HuH-7.5 (cell line): Measurements from ENCODE around the gene SLC6A19.
"Not testable (repeated sequence)": the region's sequence is repeated elsewhere in the genome, so short reads cannot be mapped to it uniquely, and the experiment has no call there.

Source experiments
- DNase-seq: peaks from one replicate; pipeline ENCODE4 v3.0.0; 2011; ENCODE audit warnings: low spot score

The SLC6A19 gene

DNA sequence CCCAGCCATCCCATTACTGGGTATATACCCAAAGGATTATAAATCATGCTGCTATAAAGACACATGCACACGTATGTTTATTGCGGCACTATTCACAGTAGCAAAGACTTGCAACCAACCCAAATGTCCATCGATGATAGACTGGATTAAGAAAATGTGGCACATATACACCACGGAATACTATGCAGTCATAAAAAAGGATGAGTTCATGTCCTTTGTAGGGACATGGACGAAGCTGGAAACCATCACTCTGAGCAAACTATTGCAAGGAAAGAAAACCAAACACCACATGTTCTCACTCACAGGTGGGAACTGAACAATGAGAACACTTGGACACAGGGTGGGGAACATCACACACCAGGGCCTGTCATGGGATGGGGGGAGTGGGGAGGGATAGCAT lies 66.1 kb downstream of the SLC6A19 start:
- DNase-seq = not testable (repeated sequence)

DNA sequence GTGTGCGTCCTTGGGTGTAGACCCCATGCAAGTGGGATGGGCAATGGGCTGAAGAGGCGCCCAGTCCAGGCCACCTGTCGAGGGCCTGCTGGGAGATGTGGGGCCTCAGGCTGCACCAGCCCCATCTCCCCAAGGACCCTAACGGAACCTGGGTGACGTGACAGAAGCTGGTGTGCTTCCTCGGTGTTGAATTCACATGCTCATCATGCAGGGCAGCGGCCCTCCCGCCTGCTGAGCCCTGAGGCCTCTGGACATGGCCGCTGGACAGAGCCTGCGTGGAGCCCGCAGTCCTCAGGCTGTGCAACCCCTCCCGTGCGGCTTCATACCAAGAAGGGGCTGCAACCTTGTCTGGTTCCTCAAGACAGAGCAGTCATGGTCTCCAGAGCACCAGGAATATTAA lies 66.7 kb downstream of the SLC6A19 start:
- no peak for DNase-seq

DNA sequence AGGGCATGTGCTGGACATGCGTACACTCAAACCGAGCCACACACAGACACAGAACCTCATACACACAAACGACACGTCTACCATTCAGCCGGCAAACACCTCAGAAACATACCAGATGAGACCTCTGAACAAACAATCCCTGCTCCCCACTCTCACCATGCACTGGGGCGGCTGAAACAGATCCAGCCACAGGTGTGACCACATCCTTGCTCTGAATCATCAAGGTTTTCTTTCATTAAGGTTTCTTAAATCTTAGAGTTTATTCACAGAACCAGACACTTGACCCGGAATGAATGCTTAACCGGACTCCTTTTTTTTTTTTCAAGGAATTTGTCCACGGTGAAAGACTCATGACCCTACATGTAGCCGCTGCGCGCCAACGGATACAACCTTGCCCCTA lies 67.3 kb downstream of the SLC6A19 start:
- DNase-seq = no peak

DNA sequence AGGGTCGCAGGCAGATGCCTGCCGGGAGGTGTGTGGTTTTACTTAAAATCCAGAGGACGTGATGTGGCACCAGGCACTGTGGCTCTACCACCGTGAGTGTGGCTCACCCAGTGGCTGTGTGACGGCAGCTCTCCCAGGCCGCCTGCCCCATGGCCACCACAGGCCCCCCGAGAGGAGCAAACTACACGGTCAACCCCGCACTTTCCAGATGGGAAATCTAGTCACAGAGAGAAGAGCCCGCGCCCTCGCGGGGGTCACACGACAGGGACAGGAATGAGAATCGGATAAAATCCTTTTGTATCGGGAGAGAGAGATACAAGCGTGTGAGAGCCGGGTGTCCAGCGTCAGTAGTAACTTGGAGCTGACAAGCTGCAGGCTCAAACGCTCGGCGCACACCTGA lies 69.0 kb downstream of the SLC6A19 start:
- no peak for DNase-seq

DNA sequence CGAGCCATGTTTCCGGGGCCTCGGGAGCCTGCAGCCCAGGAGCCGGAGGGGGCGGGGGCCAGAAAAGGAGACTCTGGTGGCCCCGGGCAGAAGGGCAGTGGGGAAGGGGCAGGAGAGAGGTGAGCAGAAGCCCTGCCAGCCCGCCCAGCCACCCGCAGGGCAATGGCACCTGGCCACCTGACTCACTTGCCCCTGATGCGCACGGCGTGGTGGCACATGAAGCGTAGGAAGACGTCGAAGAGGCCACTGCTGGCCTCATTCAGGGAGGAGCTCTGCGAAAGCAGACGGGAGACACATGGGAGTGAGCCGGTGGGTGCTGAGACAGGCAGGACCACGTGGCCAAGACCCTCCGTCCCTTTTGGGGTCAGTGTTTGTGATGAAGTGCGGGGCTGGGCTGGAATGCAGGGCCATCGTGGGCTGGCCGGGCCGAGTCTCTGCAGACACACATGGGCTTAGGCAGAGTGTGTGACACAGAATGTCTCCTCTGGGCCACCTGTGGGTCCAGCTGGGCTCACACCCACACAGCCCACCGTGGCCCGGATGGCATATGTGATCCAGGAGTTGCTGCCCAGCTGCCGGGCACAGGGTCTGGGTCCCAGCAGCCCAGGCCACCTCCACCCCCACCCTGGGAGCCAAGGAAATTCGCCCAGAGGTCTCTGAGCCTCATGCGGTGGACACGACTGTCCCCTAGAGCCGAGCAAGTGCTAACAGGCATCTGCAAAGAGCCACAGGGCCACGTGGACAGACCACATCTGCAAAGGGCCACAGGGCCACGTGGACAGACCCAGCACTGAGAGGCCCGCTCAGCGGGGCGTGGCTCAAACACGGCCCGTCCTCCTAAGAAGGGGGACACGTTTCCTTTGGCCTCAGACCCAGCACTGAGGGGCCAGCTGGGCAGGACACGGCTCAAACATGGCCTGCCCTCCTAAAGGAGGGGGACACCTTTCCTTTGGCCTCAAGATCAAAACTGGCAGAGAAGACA lies 69.8 kb downstream of the SLC6A19 start:
- DNase-seq = no peak

DNA sequence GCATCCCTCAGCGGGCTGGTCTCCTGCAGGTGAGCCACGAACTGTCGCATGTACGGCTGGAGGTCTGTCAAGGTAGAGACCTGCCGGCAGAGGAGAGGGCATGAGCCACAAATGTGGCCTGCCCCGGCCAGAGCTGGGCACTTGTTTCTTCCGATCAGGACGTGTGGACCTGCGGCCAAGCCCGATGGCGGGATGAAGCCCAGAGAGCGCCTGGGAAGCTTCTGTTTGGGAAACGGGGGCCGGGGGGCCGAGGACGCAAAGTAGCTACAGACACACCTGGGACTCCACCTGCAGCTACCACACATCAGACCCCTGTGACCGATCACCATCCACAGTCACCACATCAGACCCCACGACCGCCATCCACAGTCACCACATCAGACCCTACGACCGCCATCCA lies 70.8 kb downstream of the SLC6A19 start:
- DNase-seq = no peak

DNA sequence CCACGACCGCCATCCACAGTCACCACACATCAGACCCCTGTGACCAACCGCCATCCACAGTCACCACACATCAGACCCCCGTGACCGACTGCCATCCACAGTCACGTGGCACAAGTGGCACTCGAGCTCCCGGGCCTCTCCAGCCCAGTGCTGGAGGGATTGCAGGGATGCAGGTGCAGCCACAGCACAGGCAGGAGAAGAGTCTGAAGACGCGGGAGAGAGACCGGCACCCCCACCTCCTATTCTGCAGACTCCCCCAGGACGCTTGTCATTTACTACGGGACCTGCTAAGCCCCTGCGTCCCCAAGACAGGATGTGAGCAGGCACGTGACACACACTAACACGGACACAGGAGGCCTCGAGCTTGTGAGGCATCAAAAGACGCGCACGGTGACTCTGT lies 72.3 kb downstream of the SLC6A19 start:
- DNase-seq = no peak

DNA sequence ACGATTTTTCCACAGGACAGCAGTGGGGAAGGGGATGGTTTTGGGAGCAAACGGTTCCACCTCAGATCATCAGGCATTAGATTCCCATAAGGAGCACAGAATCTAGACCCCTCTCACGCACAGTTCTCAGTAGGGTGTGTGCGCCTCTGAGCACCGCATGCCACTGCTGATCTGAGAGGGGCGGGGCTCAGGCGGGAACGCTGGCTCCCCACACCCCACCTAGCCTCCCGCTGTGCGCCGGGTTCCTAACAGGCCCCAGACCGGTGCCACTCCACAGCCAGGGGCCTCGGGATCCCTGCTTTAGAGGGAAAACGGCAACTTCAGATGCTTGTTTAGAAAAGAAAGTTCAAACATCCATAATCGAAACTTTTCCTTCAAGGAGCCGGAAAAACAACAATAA lies 73.1 kb downstream of the SLC6A19 start:
- DNase-seq = no peak
